ENCODE data around the gene XRCC4.

The XRCC4 gene

GRCh38 chr5:83394190-83394589 lies 316.8 kb downstream of the XRCC4 start:
- DNase-seq = no peak

- DNase-seq = no peak
Measured at GRCh38 chr5:83396662-83397061, 319.3 kb downstream of the XRCC4 start.

GRCh38 chr5:83397658-83398057 lies 320.3 kb downstream of the XRCC4 start:
- DNase-seq = no peak

- no peak for DNase-seq
Measured at GRCh38 chr5:83400241-83400640, 322.9 kb downstream of the XRCC4 start.

GRCh38 chr5:83400701-83401100 lies 323.4 kb downstream of the XRCC4 start:
- no peak for DNase-seq

- no peak for DNase-seq
Measured at GRCh38 chr5:83401122-83401731, 323.9 kb downstream of the XRCC4 start.

GRCh38 chr5:83401775-83402174 lies 324.4 kb downstream of the XRCC4 start:
- no peak for DNase-seq
